CD4-positive, alpha-beta T cell treated with Interleukin-4 for 4 hours (primary cell): Measurements from ENCODE around the gene CASP1.

ENCODE experiments used
- DNase-seq: peaks from one replicate; pipeline ENCODE4 v3.0.0-alpha.2; 2020

The CASP1 gene

GRCh38 chr11:104979839-104980238, 55.1 kb downstream of the CASP1 start:
- DNase-seq, result no peak
